GM19468 (cell line): ENCODE results near the gene POLA1.
"Not testable (repeated sequence)": the region's sequence is repeated elsewhere in the genome, so short reads cannot be mapped to it uniquely, and the experiment has no call there.

Experiments
- ATAC-seq: cut with Tn5 transposase; IDR thresholded peaks from one replicate; pipeline ENCODE4 v1.9.1; 2021; ENCODE audit warnings: mild to moderate bottlenecking, moderate library complexity, moderate number of reproducible peaks; ENCODE audit not compliant: unreplicated experiment; ENCODE audit errors: extremely low read depth

Gene POLA1

DNA sequence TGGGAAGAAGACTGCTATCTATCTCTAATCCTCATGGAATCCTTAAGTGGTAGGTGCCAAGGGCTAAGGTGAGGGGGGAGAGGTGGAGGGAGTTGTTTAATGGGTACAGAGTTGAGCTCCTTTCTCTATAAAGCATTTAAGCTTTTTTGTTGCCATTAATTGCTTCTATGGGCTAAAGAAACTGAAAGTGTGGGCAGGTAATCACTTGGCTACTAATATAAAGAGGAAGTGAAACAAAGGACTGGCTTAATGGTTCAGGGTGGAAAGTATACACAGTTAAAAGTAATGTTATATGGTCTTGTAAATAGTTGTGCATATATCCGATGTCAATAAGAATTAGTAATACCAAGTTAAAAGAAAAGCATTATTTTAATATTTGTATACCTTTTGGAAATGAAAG, 83.9 kb downstream of the POLA1 start:
- ATAC-seq = peak; percentile 93

DNA sequence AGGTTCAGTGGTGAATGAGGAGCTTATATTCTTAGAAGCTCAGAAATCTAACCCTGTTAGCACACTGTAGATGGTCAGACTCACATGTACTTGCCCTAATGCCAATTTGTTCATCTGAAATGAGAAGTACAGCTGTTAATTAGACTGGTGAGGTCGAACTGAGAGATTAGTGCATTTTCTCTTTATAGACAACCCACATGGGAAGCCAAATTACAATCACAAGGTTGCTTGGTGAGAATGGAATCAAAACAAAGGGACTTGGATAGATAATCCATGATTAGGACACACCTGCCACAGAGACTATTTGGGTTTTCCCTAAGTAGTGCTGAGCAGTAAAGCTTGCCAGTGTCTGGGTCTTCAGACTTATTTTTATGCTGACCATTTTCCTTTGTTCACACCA, 88.3 kb downstream of the POLA1 start:
- no peak for ATAC-seq

DNA sequence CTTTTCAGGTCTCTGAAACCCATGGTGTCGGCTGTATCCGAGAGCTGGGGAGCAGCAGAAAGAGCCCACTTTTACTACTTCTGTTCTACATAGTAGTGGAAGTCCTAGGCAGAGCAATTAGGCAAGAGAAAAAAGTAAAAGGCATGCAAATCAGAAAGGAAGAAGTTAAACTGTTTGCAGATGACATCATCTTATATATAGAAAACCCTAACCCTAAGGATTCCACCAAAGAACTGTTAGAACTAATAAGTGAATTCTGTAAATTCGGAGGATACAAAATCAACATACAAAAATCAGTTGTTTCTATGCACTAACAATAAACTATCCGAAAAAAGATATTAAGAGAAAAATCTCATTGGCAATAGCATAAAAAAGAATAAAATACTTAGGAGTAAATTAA, 95.3 kb downstream of the POLA1 start:
- ATAC-seq = no peak

DNA sequence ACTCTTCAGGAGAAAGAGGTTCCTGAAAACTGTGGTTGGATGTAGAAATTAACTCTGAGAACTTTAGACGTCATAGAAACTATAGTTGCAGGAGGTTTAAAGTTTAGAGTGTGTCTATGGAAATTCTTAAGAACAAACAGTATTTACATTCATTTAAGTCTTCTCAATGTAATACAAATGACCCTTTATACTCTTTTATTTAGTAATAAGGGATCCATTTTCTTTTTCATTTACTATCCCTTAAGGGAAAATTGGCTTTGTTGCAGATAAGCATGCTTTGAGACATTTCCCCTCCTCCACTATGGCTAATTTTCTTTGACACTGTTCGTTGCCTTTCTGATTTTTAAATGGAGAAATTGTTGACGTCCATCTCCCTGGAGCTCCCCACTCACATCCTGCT, 96.4 kb downstream of the POLA1 start:
- ATAC-seq = no peak

DNA sequence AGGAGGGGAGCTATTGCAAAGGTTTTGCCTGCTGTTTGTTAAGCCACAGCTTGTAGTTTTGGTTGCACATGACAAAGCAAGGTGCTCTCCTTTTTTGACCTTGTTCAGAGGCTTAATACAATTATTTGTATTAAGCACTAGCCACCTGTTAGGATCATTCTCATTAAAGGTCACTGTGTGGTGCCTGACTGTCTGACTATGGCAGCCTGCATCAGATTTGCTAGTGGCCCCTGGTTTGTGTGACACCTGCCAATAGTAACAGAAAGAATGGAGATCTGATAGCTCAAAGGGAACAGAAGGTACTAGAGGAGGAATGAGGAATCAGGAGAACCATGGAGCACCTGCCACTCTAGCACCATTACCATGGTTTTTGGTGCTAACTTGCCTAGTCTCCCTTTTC, 102.5 kb downstream of the POLA1 start:
- ATAC-seq = no peak

- ATAC-seq = no peak
Observed at GRCh38 chrX:24799078-24799477, 105.4 kb downstream of the POLA1 start.

DNA sequence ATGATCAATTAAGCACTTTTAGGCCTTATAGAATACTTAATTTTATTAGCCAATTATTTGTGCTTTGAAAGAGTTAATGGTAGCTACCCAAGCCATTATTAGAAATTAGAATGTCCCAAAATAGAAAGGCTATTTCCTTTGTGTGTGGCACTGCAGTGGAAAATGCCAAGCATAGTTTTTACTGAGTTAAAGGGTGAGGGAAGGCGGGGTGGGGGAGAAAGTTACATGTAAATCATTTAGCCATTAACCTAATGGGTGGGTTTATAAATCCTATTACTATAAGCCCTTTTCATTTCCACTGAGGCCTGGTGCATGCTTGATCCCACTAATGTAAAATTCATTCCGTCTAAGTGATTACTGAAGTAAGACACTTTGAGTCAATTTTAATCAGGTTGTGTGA, 105.8 kb downstream of the POLA1 start:
- no peak for ATAC-seq

- ATAC-seq = no peak
Observed at GRCh38 chrX:24805201-24805600, 111.5 kb downstream of the POLA1 start.

DNA sequence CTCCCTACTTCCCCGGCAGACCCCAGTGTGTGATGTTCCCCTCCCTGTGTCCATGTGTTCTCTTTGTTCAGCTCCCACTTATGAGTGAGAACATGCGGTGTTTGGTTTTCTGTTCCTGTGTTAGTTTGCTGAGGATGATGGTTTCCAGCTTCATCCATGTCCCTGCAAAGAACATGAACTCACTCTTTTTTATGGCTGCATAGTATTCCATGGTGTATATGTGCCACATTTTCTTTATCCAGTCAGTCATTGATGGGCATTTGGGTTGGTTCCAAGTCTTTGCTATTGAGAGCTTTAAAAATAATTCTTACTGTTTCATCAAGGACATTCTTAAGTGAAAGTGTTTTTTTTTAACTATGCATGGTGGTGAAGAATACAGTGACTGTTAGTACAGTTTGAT, 126.1 kb downstream of the POLA1 start:
- not testable (repeated sequence) for ATAC-seq

DNA sequence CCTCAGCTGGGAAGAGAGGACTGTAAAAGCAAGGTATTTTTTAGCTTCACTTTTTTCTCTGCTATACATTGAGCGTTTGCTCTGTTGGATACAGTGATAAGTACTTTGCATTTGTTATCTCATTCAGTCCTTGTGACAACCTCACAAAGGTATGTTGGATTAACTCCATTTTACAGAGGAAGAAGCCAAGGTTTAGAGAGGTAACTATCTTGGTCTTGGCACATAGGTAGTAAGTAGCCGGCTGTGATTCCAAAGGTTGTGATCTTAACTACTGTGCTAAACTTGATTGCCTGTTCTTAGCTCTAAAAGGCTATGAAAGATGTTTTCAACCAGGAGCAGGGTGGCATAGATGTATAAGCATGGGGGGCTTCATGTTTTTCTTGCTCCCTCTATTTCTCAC, 134.4 kb downstream of the POLA1 start:
- no peak for ATAC-seq

- ATAC-seq = no peak
Observed at GRCh38 chrX:24828600-24828999, 134.9 kb downstream of the POLA1 start.

DNA sequence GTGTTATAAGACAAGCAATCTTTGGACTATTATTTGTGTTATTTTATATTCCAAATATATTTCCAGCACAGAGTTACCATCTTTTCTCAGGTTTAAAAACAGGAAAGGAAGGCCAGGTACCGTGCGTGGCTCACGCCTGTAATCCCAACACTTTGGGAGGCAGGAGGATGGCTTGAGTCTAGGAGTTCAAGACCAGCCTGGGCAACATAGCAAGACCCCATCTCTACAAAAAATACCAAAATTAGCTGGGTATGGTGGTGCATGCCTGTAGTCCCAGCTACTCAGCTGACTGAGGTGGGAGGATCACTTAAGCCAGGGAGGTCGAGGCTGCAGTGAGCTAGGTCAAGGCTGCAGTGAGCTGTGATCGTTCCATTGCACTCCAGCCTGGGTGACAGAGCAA, 140.0 kb downstream of the POLA1 start:
- ATAC-seq = no peak

GRCh38 chrX:24837966-24838365, 144.2 kb downstream of the POLA1 start:
- no peak for ATAC-seq

DNA sequence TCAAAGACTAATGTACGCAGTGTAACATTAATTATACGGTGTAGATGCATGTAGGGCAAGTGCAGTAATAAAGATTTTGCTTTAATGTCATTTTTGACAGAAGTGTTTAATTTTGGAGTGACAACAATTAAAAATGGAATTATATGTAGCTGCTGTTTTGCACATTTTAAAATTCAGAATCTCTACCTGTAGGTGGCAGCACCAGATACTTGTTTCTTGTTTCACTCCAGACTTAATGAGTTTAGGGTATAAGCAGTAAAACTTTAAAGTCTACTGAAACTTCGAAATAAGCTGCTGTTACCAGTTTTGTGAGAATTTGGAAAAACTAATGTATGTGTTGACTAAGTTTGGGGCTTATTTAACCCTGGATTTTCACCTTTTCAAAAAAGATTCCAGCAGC, 144.9 kb downstream of the POLA1 start:
- no peak for ATAC-seq

DNA sequence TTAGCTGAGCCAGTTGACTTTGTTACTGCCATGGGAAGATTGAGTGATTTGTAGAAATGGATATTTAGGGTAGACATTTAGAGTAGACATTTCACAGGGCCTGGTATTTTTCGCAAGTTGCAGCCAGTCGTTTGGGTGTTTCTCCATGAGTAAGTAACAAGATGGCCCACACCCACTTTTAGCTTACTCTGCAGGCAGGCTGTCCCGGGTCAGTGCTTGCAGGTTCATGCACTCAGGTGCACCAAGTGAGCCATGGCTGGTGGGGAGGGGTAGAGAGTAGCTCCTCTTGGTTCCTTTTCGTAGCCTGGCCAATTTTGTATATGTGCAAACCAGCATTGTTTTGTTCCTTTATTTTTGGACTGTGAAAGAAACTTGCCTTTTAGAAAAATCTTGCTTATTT, 145.6 kb downstream of the POLA1 start:
- ATAC-seq = no peak

GRCh38 chrX:24842486-24842885, 148.8 kb downstream of the POLA1 start:
- no peak for ATAC-seq

DNA sequence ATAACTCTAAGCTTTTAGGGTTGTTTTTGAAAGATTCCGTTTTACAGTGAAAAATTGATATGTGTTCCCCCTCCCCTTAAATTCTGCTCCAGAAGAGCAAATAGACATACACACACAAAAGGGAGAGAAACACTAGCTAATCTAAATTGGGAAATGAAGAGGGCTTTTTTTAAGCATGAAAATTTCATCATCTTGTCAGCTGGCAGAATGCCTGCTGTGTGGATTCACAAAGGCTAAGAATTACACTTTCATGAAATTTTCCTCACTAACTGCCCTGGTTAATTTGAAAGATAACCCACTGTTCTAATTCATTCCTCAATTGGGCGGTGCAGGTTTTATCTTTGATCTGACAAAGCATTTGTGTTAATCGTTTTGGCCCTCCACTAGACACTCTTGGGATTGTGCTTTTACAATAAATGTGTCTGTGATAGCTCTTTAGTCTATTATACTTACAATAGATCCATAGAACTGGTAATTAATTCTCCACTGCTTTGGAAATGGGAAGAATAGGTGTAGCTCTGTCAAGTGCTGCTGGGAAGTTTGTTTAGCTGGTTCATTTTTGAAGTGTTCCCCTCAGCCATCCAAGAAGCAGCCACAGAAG, 152.9 kb downstream of the POLA1 start:
- no peak for ATAC-seq

DNA sequence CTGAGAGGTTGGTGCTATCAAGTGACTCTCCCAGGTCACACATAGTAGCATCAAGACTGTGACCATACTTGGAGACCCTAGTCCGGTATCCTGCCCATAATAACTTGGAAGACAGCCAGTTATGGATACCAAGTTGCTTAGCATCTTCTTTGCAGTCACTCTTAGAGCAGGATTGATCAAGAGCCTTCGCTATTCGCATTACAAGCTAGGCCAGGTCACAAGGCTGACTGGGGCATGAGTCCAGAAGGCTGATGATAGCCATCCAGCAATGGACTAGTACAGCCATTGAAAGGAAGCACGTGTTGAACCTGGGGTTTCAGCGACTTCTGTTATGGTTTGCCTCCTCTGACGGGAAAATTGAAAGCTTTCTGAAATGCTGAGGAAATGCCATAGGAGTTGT, 157.6 kb downstream of the POLA1 start:
- ATAC-seq = no peak

- ATAC-seq = no peak
Observed at GRCh38 chrX:24851780-24852179, 158.1 kb downstream of the POLA1 start.

DNA sequence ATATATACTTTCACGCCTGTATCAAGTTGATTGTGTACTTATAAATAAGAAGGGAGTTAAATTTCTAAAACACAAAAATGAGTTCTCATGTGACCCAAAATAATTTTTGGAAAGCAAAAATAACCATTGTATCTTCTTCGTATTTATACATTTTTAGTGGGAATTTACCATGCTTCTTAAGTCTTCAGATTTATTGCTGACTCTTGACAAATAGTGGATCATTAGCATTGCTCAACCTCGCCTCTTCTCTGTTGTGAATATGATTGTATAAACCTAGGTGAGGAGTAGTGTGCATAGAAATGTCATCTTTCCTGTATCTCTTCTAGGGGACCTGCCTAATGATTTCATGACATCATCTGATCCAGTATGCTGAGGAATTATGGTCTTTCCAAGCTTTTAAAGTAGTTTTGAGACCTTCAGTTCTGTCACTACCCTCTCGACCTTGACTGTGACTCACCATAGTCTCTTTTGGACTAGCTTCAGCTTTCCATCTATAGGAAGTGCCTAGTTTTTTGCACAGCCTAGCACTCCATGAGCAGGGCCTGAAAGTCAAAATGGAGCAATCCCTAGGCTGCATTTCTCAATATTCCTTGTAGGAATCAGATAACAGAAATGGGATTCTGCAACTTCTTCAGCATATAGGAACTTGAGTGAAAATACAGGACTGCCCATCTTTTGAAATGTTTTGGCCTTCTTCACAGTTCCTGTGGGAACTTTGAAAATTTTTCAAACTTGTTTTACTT, 164.5 kb downstream of the POLA1 start:
- ATAC-seq = no peak

GRCh38 chrX:24859211-24859841, 165.6 kb downstream of the POLA1 start:
- no peak for ATAC-seq

GRCh38 chrX:24860140-24860539, 166.4 kb downstream of the POLA1 start:
- ATAC-seq = no peak
